Stimulated activated CD8-positive, alpha-beta memory T cell treated with anti-CD3 and anti-CD28 coated beads, Interleukin-7, amount 100 ng/mL, for 1 hour (primary cell): Measurements from ENCODE around the gene MRC2.

Experiments used
- DNase-seq, 2 donors: peaks; one replicate each; pipeline ENCODE4 v3.0.0-alpha.2; 2020; ENCODE audit warnings: low read depth in 2 of 2

The MRC2 gene

DNA sequence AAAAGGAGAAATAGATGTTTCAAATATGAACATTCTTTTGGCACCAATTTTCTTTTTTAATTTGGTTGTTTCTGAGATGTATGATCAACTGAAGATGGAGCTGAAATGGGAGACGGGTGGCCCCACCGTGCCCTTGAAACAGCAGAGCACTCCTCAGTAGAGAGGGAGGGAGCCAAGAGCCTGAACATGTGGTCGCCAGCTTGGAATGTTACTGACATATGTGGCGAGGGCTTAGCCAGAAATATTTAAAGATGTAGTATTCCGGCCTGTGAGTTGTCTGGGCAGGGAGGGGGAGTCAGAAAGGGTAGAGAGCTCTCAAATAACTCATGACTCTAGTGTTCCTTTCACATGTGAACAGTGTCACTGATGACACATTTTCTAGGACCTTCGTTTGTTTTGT lies 13.3 kb upstream of the MRC2 start:
- no peak for DNase-seq

GRCh38 chr17:62615503-62615902 lies 12.0 kb upstream of the MRC2 start:
- DNase-seq: no peak

- DNase-seq: no peak
These were observed 10.2 kb upstream of the MRC2 start for GRCh38 chr17:62616993-62617893.

- no peak for DNase-seq
These were observed 9.5 kb upstream of the MRC2 start for GRCh38 chr17:62617894-62618472.

GRCh38 chr17:62618647-62619416 lies 8.6 kb upstream of the MRC2 start:
- DNase-seq: no peak

GRCh38 chr17:62619417-62620155 lies 7.9 kb upstream of the MRC2 start:
- no peak for DNase-seq

GRCh38 chr17:62621223-62621622 lies 6.2 kb upstream of the MRC2 start:
- DNase-seq: no peak

GRCh38 chr17:62625184-62625869 lies 2.1 kb upstream of the MRC2 start:
- no peak for DNase-seq

DNA sequence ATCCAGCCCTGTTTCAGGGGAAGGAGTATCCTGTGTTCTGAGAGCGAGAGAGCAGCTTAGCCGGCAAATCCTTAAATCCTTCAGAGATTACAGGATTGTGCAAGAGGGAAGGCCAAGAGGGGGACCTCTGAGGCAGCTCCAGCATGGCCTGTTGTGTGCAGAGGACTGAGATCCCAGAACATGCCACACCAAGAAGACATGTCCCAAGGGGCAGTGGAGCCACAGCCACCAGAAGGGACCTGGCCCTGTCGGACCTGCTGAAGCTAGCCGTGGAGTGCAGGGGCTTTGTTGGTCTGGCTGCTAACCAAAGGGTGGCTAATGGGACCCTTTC lies 1.6 kb upstream of the MRC2 start:
- DNase-seq: no peak

DNA sequence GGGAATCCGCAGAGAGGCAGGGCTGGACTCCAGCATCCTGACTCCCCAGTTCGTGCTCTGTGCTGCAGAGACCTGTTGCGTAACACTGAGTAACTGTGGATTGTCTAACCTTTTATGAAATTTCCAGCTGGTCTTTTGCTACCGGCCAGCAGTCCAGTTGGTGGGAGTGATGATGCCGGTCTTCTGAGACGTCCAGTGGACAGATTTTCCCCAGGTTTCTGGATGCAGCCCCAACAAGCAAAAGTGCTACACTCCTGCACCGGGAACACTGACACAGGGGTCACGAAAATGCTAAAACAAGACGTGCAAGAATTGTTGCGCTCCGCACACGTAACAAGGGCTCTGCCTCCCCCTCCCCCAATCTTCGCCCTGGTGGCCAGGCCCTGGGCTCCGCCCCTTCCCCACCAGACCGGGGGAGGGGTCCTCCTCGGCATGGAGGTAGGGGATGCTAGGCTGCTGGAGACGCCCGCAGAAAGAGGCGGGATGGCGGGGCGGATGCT lies 701 bp upstream of the MRC2 start:
- no peak for DNase-seq

- no peak for DNase-seq
These were observed 599 bp downstream of the MRC2 start for GRCh38 chr17:62627904-62628633.

- no peak for DNase-seq
These were observed 1.5 kb downstream of the MRC2 start for GRCh38 chr17:62628831-62629555.

- DNase-seq: no peak
These were observed 2.3 kb downstream of the MRC2 start for GRCh38 chr17:62629556-62630364.

GRCh38 chr17:62630365-62631085 lies 3.1 kb downstream of the MRC2 start:
- no peak for DNase-seq

DNA sequence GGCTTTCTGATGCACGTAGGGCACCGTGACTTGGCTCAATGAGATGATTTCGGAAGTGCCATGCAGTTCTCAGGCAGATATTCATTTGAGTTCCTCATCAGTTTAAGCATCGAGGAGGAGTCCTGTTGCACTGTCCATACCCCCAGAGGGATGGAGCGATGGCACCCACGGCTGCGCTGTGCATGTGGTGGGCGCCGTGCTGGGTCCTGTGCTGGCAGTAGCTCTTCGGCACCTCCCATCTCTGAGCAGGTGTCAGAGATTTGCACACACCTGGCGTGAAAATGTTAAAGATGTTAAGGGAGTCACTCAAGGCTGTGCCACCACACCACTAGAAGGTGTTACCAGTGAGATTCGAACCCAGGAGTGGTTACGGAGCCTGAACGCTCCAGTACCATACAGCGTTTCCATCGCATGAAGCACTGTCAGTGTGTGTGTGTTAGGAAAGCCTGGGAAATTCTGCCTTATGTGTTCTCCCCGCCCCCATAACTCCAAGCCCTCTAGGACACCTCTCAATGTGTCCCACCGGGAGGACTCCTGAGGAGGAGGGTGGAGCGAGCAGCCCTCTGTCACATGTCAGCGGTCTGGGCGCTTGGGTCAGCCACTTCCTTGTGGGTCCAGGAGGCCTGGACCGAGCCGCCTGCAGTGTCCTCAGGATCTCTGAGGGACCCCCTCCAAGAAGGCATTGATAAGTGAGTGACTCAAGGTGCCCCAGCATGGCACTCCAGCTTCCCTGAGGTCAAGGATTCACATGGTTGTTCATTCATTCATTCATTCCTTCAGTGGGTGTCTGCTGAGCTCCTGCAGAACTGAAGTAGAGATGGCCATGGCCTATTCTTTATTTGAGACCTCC lies 3.8 kb downstream of the MRC2 start:
- no peak for DNase-seq

GRCh38 chr17:62631936-62632924 lies 4.8 kb downstream of the MRC2 start:
- no peak for DNase-seq
